ENCODE data around the gene NRIP1. TPM values are rescaled to one million over a fixed set of nuclear protein-coding genes. Genes with fewer than 3 reads are reported as not detected.

The NRIP1 gene
- total RNA-seq, 6 experiments from 2014 or later, result 39.1 to 56.6 (median 52.3) TPM

DNA sequence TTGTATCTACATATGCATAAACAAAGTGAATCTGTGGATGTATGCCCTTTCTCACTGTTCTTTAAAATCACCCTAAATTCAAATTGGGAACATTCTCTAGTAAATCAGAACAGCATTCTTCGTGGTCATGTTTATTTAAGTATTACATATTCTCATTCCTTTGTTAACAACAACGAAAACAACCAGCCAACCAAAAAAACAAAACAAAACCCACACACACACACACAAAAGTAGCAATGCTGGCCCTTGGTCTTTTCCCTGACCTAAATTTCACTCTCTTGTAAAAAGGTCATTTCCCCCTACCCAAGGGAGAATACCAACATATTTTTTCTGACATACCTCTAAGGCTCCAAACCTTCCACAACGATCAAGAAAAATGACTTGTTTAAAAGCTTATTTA is 102.6 kb downstream of the NRIP1 start:
- no peak for DNase-seq
- H3K27ac Mint-ChIP-seq, result peak overlapping the region; percentile 29; the same call in 1 of the 2 replicates
- no peaks in the 10 kb centered on the region; the same call in 1 of the 2 replicates for H3K27me3 Mint-ChIP-seq (ENCODE audit: insufficient read depth)
- peaks cover 71% of the 10 kb centered on the region for H3K4me1 Mint-ChIP-seq (ENCODE audit: low read depth)
- TF ChIP-seq, protein P1, sequence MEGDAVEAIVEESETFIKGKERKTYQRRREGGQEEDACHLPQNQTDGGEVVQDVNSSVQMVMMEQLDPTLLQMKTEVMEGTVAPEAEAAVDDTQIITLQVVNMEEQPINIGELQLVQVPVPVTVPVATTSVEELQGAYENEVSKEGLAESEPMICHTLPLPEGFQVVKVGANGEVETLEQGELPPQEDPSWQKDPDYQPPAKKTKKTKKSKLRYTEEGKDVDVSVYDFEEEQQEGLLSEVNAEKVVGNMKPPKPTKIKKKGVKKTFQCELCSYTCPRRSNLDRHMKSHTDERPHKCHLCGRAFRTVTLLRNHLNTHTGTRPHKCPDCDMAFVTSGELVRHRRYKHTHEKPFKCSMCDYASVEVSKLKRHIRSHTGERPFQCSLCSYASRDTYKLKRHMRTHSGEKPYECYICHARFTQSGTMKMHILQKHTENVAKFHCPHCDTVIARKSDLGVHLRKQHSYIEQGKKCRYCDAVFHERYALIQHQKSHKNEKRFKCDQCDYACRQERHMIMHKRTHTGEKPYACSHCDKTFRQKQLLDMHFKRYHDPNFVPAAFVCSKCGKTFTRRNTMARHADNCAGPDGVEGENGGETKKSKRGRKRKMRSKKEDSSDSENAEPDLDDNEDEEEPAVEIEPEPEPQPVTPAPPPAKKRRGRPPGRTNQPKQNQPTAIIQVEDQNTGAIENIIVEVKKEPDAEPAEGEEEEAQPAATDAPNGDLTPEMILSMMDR (IDR thresholded peaks at IDR 0.05), result no peak
- H3K9me3 Mint-ChIP-seq, result no peaks in the 10 kb centered on the region
- H3K36me3 Mint-ChIP-seq (ENCODE audit: low read depth), result peaks cover 38% of the 10 kb centered on the region
- H3K4me3 Mint-ChIP-seq, result no peak overlapping the region

DNA sequence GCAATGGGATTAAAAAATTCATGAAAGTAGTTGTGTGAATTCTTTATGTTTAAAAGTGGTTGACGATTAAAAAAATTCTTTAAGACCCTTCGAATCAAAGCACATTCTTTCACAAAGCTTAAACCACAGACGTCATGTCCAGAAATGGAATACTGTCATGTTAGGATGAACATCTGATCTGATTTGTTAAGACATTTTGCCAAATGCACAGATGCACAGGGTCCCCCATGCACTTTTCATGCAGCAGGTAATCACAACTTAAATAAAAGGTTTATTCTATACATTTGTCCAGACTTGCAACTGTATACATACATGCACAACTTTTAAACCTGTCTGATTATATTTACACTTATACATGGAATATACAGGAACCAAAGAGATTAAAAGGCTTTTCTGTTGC is 103.3 kb downstream of the NRIP1 start:
- H3K9me3 Mint-ChIP-seq, result no peaks in the 10 kb centered on the region
- TF ChIP-seq, protein P1 (IDR thresholded peaks at IDR 0.05), result no peak
- no peak overlapping the region for H3K27ac Mint-ChIP-seq
- peaks cover 73% of the 10 kb centered on the region for H3K4me1 Mint-ChIP-seq (ENCODE audit: low read depth)
- H3K4me3 Mint-ChIP-seq, result no peak overlapping the region
- peaks cover 30% of the 10 kb centered on the region for H3K36me3 Mint-ChIP-seq (ENCODE audit: low read depth)
- H3K27me3 Mint-ChIP-seq (ENCODE audit: insufficient read depth), result no peaks in the 10 kb centered on the region; the same call in 1 of the 2 replicates
- no peak for DNase-seq

DNA sequence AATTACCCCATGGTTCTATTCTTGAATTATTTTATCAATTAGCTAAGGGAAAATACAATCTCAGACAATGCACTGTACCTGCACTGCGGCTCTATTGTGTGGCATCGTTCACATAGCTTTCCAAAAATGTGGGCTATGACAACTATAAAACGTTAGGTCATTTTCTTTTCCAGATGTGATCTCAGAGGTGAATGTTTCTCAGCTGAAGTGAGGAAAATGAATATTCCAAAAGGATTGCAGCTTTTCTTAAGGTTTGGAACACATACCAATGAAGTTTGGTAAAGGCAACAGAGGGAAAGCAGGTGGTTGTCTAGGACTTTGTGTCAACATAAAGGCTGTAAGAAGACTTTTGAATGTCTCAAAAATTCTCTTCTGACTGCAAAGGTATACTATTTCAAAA is 105.5 kb downstream of the NRIP1 start:
- Mint-ChIP-seq H3K27me3 (ENCODE audit: insufficient read depth) (no peaks in the 10 kb centered on the region; the same call in 1 of the 2 replicates), H3K9me3 (no peaks in the 10 kb centered on the region), H3K36me3 (ENCODE audit: low read depth) (peaks cover 13% of the 10 kb centered on the region), H3K4me3 (no peak overlapping the region), H3K27ac (peak overlapping the region; percentile 41; the same call in 1 of the 2 replicates), H3K4me1 (ENCODE audit: low read depth) (peaks cover 79% of the 10 kb centered on the region)
- DNase-seq, result no peak
- TF ChIP-seq, protein P1 (IDR thresholded peaks at IDR 0.05), result no peak

DNA sequence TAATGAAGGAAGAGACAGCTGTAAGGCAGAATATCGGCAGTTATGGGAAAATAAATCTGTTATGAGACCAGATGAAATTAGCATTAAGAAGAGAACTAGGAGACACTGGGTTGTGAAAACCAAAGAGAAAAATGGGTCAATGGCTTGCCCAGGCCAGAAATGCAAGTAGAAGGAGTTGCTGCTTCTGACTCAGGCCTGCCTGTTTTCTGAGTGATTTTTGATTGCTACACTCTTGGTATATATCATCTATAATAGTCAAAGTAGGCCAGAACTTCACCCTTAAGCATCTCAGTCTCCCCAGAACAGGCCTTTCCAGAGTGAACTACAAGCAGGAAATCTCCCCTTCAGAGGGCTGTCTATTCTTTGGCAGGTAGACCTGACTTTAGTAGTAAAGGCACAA is 107.0 kb downstream of the NRIP1 start:
- Mint-ChIP-seq H3K27me3 (ENCODE audit: insufficient read depth) (no peaks in the 10 kb centered on the region; the same call in 1 of the 2 replicates), H3K4me1 (ENCODE audit: low read depth) (peaks cover 70% of the 10 kb centered on the region), H3K36me3 (ENCODE audit: low read depth) (peaks cover 4% of the 10 kb centered on the region; the same call in 1 of the 2 replicates), H3K27ac (peak overlapping the region; percentile 66), H3K9me3 (no peaks in the 10 kb centered on the region), H3K4me3 (no peak overlapping the region)
- TF ChIP-seq, protein P1 (IDR thresholded peaks at IDR 0.05), result no peak
- DNase-seq, result no peak

DNA sequence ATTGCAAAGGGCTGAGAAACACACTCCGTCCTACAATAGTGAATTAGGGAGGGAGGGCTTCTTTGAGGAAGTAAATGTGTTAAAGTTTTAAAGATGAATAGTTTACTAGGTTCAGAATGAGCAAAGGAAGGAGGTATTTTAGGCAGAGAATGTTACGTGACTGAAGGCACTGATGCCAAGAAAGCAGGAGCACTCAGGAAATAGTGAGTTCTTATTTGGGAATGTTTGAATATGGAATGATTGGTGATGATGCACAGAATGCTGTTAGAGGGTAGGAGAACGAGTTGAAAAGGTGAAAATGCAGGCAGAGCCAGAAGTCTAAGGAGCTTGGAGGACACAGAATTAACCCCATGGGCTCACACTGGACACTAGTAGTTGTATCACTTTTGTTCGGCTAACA is 108.0 kb downstream of the NRIP1 start:
- DNase-seq, result peak; percentile 67
- Mint-ChIP-seq H3K27ac (peak overlapping the region; percentile 66), H3K4me3 (peak overlapping the region; percentile 0; the same call in 1 of the 2 replicates)

More for the DNA sequence above, 108.0 kb downstream of the NRIP1 start:
- Mint-ChIP-seq H3K4me1 (ENCODE audit: low read depth) (peaks cover 62% of the 10 kb centered on the region), H3K27me3 (ENCODE audit: insufficient read depth) (no peaks in the 10 kb centered on the region; the same call in 1 of the 2 replicates), H3K9me3 (no peaks in the 10 kb centered on the region), H3K36me3 (ENCODE audit: low read depth) (peaks cover 4% of the 10 kb centered on the region; the same call in 1 of the 2 replicates)
- TF ChIP-seq, protein P1 (IDR thresholded peaks at IDR 0.05), result no peak
